GM19240 (cell line): ENCODE data around the gene QPCT.
A peak's percentile ranks its signal among the peaks of the same experiment; 100 is the strongest.
"Not testable (repeated sequence)": the region's sequence is repeated elsewhere in the genome, so short reads cannot be mapped to it uniquely, and the experiment has no call there.

Source experiments
- DNase-seq: peaks from one replicate; pipeline ENCODE4 v3.0.0; 2011; ENCODE audit warnings: low spot score; ENCODE audit not compliant: insufficient read length

The QPCT gene

DNA sequence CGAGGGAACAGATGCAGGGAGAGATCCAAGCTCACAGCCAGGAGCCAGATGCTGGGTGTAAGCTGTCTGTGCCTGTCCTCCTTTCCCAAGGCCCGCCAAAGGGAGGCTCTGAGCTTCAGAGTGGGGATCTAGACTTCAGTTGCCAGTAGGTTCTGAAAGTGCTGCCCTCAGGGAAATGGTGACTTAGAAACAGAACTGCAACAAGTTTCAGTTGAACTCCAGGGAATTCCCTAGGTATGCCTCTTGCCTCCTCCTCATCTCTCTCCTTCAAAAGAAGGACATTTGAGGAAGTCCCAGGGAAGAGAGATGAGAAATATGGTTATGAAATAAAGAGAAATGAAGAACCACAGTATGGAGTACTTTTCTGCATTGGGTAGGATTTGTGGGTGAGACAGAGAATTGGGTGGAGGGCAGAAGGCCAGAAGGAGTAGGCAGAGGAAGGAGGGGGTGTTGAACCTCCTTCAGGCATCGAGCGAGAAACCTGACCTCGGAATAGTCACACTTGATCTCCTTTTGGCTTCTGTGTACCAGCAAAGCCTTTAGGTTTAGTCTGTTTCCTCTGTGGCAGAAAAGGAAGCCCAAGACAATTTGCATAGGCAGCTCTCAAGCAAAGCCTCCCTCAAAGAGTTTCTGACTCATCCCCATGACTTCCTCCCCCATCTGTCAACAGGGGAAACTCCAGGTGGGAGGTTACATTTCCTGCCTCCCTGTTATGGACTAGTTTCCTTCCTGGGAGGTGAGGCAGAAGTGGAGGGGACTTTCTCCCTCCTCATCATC lies 45.7 kb downstream of the QPCT start:
- DNase-seq: peak; percentile 83

DNA sequence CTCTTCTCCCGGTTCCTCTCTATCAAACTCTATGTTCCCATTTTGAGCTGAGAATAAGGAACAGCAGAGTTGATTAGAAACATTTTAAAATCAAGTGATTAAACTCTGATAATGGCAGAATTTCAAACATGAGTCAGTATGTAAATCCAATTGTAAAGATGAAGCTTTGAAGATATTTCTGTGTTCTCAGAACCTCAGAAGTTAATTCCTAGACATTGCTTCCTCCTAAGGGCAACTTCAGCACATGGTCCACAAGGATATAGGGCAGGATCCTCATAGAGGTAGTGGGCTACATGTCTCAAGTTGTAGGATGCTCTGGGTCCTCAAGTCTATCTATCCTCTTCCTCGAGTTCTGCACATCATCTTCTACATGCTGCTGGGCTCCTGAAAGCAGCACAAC lies 46.3 kb downstream of the QPCT start:
- DNase-seq: no peak

DNA sequence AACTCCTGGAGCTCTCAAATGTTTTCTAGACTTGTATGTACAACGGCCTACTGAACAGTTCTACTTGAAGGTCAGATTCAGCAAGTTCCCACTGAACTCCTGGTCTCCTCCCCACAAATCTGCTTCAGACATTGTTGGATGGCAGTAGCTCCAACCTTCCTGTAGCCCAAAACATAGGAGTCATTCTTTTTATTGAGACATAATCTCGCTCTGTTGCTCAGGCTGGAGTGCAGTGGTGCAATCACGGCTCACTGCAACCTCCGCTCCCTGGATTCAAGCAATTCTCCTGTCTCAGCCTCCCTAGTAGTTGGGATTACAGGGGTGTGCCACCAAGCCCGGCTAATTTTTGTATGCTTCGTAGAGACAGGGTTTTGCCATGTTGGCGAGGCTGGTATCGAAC lies 47.3 kb downstream of the QPCT start:
- no peak for DNase-seq

DNA sequence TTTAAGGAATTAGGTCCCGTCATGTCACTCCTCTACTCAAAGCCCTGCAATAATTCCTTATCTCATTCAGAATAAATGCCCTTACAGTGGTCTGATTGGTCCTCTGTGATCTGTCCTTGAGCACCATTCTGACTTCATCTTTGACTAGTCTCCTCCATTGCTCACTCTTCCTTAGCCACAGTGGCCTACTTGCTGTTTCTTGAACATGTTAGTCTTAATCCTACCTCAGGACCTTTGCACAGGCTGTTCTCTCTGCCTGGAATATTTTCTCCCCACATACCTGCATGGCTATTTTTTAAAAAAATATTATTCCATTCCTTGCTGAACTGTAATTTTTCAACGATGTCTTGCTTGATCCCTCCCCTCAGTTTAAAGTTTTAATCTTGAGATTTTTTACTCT lies 48.0 kb downstream of the QPCT start:
- DNase-seq: no peak

DNA sequence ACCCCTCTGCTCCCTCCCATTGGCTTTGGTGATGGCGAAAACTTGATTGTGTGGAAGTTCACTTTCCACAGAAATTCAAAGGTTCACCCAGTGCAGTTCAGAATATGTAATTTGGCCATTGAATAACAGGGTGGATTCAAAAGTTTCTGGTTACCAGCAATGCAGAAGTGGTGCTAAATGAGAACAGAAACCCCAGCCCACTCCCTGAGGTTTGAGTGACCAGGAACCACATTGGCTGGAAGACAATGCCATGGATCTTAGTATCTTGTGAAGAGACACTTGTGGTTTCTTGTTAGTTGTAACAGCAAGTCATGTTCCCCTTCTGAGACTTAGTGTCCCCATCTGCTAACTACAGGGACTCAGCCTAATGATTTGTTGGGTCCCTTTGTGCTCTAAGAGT lies 49.8 kb downstream of the QPCT start:
- DNase-seq: no peak

DNA sequence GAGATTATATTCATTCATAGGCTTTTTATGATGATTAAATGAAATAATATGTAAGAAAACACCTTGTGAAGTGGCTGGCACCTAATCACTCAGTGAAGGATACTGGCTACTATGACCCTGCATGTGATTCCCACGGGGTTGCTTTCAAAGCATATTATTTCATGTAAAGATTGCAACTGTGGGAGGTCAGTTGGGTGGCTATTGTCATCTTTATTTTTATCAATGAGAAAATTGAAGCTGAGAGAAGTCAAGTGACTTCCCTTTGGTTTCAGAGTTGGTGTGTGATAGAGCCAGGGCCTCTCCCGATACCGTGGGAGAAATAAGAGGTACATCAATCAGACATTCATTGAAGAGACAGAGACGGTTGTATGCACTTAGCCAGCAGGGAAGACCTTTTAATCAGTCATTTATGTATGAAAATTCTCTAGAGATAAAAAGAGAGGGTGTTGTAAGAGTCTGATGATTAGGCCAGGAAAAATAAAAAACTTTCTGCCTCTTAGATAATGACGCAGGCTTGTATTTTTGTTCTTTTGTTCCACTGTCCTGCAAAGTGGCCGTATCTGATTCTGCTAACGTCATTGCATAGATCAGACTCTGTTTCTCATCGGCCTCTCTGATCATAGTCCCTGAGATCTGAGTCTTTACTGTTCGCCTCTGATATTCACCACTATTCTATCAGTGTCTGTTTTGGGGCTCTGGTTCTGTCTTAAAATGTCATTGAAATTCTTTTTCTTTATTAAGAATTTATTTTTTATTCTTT lies 50.5 kb downstream of the QPCT start:
- DNase-seq: no peak

DNA sequence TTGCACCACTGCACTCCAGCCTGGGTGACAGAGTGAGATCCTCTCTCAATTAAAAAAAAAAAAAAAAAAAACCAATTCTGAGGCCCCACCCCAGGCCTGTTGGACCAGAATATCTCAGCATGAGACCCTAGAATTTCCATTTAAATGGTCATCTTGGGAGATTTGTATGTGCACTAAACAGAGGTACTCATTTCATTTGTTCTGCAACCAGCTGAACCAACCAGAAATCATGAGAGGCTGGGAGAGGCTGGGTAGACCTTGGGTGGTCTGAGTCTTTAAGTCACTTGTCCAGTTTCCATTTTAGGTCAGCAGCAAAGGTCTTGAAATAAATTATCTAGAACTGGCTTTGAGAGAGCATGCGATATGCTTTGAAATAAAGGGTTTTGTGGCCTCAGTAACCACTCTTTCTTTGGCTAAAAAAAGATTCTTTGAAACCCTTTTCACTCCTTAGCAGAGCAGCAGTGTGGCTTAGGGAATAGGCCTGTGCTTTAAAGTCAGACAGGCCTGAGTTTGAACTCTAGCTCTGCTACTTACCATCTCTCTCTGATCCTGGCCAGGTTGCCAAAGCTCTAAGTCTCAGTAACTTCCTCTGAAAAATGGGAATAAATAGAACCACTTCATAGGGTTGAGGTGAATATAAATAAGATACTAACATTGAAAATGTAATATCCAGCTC lies 52.6 kb downstream of the QPCT start:
- no peak for DNase-seq

DNA sequence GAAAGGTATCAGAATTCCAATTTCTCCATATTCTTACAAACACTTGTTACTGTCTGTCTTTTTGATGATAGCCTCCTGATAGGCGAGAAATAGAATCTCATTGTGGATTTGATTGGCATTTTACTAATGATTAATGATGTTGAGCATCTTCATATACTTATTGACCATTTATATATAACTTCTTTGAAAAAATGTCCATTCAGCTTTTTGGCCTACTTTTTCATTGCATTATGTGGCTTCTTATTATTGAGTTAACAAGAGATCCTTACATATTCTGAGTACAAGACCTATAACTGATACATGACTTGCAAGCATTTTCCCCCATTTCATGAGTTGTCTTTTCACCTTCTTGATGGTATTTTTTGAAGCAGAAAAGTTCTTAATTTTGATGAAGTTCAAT lies 54.6 kb downstream of the QPCT start:
- DNase-seq: no peak

DNA sequence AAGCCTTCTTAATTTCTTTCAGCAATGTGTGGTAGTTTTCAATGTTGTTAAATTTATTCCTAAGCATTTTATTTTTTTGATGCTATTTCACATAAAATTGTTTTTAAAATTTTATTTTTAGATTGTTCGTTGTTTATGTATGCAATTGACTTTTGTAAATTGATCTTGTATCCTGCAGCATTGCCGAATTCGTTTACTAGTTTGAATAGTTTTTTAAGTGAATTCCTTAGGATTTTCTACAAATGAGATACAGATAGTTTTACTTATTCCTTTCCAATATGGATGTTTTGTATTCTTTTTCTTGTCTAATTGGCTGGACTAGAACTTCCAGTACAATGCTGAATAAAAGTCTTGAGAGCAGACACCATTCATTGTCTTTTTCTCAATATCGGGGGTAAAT lies 55.6 kb downstream of the QPCT start:
- no peak for DNase-seq

DNA sequence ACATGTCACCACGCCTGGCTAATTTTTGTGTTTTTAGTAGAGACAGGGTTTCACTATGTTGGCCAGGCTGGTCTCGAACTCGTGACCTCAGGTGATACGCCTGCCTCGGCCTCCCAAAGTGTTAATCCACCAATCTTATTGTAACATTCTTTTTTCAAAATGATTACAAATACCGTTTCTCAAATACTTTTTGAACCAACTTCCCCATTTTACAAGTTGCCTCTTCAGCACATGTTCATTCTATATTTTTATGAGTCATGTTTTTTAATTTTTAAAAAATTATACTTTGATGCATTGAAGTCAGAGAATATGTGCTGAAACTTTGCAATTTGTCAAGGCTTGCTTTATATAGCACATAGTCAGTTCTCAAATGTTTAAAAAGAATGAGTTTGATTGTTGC lies 58.2 kb downstream of the QPCT start:
- no peak for DNase-seq

DNA sequence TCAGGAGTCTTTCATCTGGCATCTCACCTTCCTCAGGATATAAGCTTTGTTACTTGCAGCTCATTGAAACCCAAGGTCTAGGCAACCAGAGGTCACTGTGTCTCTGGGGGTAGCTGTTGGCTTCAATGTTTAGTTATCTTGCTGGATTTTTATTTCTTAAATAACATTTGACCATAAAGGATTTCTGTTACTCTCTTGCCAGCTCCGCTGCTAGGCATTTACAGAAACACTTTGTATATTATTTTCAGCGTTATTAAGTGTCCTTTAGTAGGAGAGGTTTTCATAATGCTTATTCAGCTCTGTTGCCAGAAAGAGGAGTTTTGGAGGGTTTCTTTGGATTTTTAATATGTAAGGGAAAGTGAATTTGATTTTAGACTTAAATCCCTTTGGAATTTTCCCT lies 61.4 kb downstream of the QPCT start:
- no peak for DNase-seq

DNA sequence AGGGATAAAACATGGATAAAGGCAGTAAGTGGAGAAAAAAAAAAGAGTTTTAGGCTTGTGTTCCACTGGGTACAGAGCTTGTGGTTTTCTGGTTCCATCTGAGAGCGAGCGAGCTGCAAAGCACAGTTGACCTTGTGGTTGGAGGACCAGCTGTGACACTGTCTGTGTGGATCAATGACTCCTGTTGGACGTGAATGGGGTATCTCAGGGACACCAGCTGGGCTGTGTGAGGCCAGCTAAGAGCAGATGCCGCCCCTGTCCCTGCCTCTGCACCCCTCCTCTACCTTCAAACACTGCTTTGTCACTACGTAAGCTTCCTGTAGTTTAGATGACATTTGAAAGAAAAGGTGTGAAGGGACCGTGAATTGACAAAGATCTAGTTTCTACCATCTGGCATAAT lies 67.8 kb downstream of the QPCT start:
- no peak for DNase-seq

DNA sequence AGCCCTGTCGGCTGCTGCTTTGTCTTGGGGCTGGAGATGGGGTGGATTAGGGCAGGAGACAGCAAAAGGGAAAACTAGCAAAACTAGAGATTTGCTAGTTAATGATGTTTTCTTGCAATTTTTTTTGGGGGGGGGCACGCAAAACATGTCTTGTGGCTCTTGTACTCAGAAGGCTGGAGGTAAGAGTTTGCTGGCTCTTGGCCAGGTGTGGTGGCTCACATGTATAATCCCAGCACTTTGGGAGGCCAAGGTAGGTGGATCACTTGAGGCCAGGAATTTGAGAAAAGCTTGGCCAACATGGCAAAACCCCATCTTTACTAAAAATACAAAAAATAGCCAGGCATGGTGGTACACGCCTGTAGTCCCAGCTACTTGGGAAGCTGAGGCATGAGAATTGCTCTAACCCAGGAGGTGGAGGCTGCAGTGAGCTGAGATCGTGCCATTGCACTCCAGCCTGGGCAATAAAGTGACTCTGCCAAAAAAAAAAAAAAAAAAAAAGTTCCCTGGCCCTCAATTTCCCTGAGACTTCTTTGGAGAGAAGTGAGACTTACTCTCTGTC lies 69.6 kb downstream of the QPCT start:
- not testable (repeated sequence) for DNase-seq

DNA sequence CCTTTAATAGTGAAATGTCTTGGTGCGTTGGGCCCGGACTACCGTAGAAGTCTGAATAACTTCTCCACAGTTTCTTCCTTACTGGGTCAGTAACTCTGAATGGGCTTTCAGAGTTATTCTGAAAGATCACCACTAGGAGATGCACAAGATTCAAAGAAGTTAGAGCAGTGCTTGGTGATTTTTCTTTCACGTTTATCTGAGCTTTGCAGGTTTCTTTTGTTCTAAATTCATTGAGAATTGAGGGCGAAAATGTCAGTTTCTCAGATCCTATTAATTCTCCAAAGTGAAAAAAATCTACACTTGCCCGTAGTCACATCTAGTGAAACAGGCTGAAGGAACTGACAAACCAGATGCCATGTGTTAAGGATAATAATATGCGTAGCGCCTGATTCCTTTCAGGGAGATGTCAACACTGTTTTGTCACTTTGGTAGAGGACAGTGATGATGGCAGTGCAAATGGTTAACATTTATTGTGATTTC lies 70.1 kb downstream of the QPCT start:
- no peak for DNase-seq

DNA sequence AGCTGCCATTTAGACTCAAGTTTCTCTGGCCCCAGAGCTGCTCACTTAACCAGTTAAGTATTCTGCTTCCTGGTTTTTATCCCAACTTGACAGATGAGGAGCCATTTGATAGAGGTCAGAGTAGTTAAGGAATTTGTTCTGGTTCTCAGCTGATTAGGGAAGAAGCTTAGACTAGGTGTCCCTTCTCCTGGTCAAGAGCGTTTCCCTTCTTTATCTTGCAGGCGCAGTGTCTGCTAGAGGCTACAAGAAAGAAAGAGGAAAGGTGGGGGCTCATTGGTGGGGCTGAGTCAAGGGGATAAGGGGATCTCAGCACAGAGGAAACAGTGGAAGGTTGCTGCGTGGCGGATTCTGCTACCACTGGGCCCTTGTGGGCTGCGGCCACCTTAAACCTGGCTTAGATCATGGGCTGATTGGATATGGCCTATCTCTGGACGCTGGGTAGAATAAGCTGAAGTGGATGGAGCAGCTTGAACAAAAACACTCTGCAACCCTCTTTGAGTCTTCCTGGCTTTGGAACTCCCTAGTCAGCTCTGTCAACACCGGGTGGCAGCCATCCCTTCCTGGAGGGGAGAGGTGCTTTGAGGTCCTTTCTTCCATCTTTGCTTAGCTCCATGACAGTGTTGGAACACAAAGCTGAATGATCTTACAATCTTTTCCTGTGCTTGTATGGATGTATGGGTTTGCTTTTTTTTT lies 70.8 kb downstream of the QPCT start:
- DNase-seq: no peak

DNA sequence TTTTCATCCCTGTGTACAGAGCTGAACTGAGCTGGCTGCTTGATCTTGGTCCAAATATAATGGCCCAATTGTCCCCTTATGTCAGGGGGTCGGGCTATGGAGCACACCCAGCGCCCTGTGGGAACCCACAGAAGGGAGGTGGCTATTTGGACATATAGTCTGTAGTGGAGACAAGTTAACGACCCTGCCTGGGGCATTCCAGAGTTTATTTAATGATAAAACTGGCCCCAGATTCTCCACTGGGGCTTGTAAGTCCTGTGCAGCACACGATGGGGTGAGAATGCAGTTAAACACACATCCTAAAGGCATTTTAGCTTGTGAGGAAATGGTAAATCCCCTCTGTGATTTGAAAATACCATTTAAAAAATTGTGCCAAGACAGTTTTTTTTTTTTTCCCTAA lies 72.9 kb downstream of the QPCT start:
- no peak for DNase-seq

DNA sequence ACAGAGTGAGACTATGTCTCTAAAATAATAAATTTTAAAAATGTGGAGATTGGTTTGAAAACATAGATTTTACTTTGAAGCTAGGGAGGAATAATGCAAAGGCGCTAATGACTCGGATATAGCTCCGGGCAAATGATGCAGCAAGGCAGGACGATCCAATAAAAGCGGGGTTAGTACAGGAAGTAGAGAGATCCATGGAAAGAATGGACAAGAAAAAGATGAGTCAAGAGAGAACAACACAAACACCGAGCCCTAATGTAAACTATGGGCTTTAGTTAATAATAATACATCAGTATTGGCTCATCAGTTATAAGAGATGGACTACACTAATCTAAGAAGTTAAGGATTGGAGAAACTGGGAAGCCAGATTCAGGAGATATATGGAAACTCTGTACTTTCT lies 74.5 kb downstream of the QPCT start:
- no peak for DNase-seq

DNA sequence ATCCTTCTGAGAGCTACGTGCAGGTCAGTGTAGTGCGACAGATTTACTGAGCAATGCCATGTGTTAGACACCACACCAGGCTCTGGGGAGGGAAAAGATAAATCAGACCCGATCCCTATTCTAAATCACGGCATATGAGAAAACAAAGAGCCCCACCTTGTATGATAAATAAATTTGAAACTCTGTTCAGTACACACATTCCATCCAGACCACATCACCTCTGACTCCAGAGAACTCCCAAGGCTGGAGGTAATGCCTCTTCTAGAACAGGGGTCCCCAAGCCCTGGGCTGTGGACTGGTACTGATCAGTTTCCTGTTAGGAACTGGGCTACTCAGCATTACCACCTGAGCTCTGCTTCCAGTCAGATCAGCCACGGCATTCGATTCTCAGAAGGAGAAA lies 77.3 kb downstream of the QPCT start:
- no peak for DNase-seq

DNA sequence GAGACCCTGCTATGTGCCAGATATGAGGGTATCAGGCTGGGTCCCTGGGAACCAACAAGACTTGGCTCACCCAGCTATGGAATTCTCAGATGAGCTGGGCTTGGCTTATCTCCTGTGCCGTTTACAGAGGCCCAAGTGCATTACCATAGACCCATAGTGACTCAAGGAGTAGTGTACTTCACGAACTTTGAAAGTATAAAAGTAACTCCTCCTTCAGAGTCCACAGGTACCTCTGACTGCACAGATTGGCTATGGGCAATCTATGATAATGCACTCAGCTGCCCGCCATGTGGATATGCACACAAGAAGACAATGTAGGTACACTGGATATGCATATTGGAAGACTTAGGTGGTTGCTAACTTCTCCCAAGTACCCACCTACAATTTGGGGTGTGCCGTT lies 78.4 kb downstream of the QPCT start:
- no peak for DNase-seq
